Activated effector memory CD4-positive, alpha-beta T cell treated with anti-CD3 and anti-CD28 coated beads, Interleukin-2, amount 50 U/mL, for 16 hours (primary cell): Measurements from ENCODE around the gene NUP210L.
"Not testable (repeated sequence)": the region's sequence is repeated elsewhere in the genome, so short reads cannot be mapped to it uniquely, and the experiment has no call there.

Experiments
- DNase-seq: peaks from one replicate; pipeline ENCODE4 v3.0.0-alpha.2; 2020

NUP210L gene

GRCh38 chr1:154167461-154167860, 12.6 kb upstream of the NUP210L start:
- no peak for DNase-seq

GRCh38 chr1:154166207-154166606, 11.3 kb upstream of the NUP210L start:
- peak; percentile 21 for DNase-seq

GRCh38 chr1:154159554-154159953, 4.7 kb upstream of the NUP210L start:
- DNase-seq = no peak

- DNase-seq = no peak
Observed at GRCh38 chr1:154158307-154159125, 3.6 kb upstream of the NUP210L start.

- peak; percentile 86 for DNase-seq
Observed at GRCh38 chr1:154157520-154158306, 2.8 kb upstream of the NUP210L start.

GRCh38 chr1:154155251-154155650, 378 bp upstream of the NUP210L start:
- DNase-seq = peak; percentile 43

GRCh38 chr1:154154053-154154452, 820 bp downstream of the NUP210L start:
- DNase-seq = no peak

GRCh38 chr1:154151311-154151710, 3.6 kb downstream of the NUP210L start:
- DNase-seq = no peak

- DNase-seq = no peak
Observed at GRCh38 chr1:154148807-154149206, 6.1 kb downstream of the NUP210L start.

GRCh38 chr1:154147505-154147904, 7.4 kb downstream of the NUP210L start:
- DNase-seq = not testable (repeated sequence)

- no peak for DNase-seq
Observed at GRCh38 chr1:154145986-154146385, 8.9 kb downstream of the NUP210L start.

- no peak for DNase-seq
Observed at GRCh38 chr1:154142358-154142757, 12.5 kb downstream of the NUP210L start.

GRCh38 chr1:154141240-154141639, 13.6 kb downstream of the NUP210L start:
- no peak for DNase-seq

GRCh38 chr1:154137888-154138287, 17.0 kb downstream of the NUP210L start:
- no peak for DNase-seq

GRCh38 chr1:154133256-154133655, 21.6 kb downstream of the NUP210L start:
- DNase-seq = no peak

- DNase-seq = no peak
Observed at GRCh38 chr1:154129391-154129970, 25.4 kb downstream of the NUP210L start.

GRCh38 chr1:154123205-154123604, 31.7 kb downstream of the NUP210L start:
- DNase-seq = not testable (repeated sequence)

- no peak for DNase-seq
Observed at GRCh38 chr1:154117642-154118041, 37.2 kb downstream of the NUP210L start.

- no peak for DNase-seq
Observed at GRCh38 chr1:154115180-154115579, 39.7 kb downstream of the NUP210L start.

- no peak for DNase-seq
Observed at GRCh38 chr1:154104433-154105082, 50.3 kb downstream of the NUP210L start.

- DNase-seq = not testable (repeated sequence)
Observed at GRCh38 chr1:154100141-154100540, 54.7 kb downstream of the NUP210L start.

- DNase-seq = no peak
Observed at GRCh38 chr1:154097873-154098272, 57.0 kb downstream of the NUP210L start.

GRCh38 chr1:154095456-154096060, 59.3 kb downstream of the NUP210L start:
- DNase-seq = no peak
